Progenitor cell of endocrine pancreas (in vitro differentiated cells): ENCODE data around the gene KIF21B. TPM values are rescaled to one million over a fixed set of nuclear protein-coding genes. Genes with fewer than 3 reads are reported as not detected.

Experiments
- DNase-seq: peaks from one replicate; pipeline ENCODE4 v3.0.0; 2021; ENCODE audit warnings: low spot score; ENCODE audit not compliant: unreplicated experiment
- H3K27ac Mint-ChIP-seq: 2 replicates; pipeline ENCODE4 v1.8.0; 2021; ENCODE audit warnings: mild to moderate bottlenecking, moderate library complexity, mixed read lengths
- H3K27me3 Mint-ChIP-seq: 2 replicates; pipeline ENCODE4 v1.8.0; 2021; ENCODE audit warnings: mixed read lengths
- H3K36me3 Mint-ChIP-seq: 2 replicates; pipeline ENCODE4 v1.8.0; 2022; ENCODE audit warnings: mixed read lengths; ENCODE audit not compliant: insufficient read depth
- H3K4me1 Mint-ChIP-seq: 2 replicates; pipeline ENCODE4 v1.8.0; 2021; ENCODE audit warnings: low read depth, mixed read lengths
- H3K4me3 Mint-ChIP-seq: 2 replicates; pipeline ENCODE4 v1.8.0; 2021; ENCODE audit warnings: low read depth, mild to moderate bottlenecking, moderate library complexity, mixed read lengths
- H3K9me3 Mint-ChIP-seq: 2 replicates; pipeline ENCODE4 v1.8.0; 2021; ENCODE audit warnings: low read depth, mixed read lengths
- CTCF ChIP-seq: fragments of 200-600 bp; sonication (generic); IDR thresholded peaks from one replicate; pipeline ENCODE4 v1.5.0; 2021; ENCODE audit warnings: antibody characterized with exemption, mild to moderate bottlenecking; ENCODE audit not compliant: unreplicated experiment
- total RNA-seq: library from RNA; stranded (reverse); gene quantifications from 2 replicates; pipeline ENCODE4 v1.2.1, GENCODE V29; 2021

The KIF21B gene
- total RNA-seq, 1 donor from 2014 or later, result 11.4 TPM

- no peak for TF ChIP-seq CTCF
- no peaks in the 10 kb centered on the region for H3K36me3 Mint-ChIP-seq
- no peak for DNase-seq
- no peak overlapping the region for H3K27ac Mint-ChIP-seq
- H3K4me1 Mint-ChIP-seq, result peaks cover 8% of the 10 kb centered on the region
- H3K4me3 Mint-ChIP-seq, result no peak overlapping the region
- no peaks in the 10 kb centered on the region for H3K9me3 Mint-ChIP-seq
- H3K27me3 Mint-ChIP-seq, result peaks cover 3% of the 10 kb centered on the region
These were observed 6.3 kb downstream of the KIF21B start for GRCh38 chr1:201016943-201017827.

GRCh38 chr1:201016211-201016651, 7.3 kb downstream of the KIF21B start:
- TF ChIP-seq CTCF, result no peak
- Mint-ChIP-seq H3K9me3 (no peaks in the 10 kb centered on the region), H3K36me3 (no peaks in the 10 kb centered on the region), H3K27me3 (peaks cover 2% of the 10 kb centered on the region), H3K4me1 (peaks cover 4% of the 10 kb centered on the region), H3K4me3 (no peak overlapping the region), H3K27ac (peak overlapping the region; percentile 37)
- no peak for DNase-seq

GRCh38 chr1:201015551-201016091, 7.9 kb downstream of the KIF21B start:
- no peak for TF ChIP-seq CTCF
- DNase-seq, result no peak
- peak overlapping the region; percentile 37 for H3K27ac Mint-ChIP-seq
- H3K27me3 Mint-ChIP-seq, result peaks cover 2% of the 10 kb centered on the region
- no peak overlapping the region for H3K4me3 Mint-ChIP-seq
- H3K9me3 Mint-ChIP-seq, result no peaks in the 10 kb centered on the region
- H3K4me1 Mint-ChIP-seq, result peaks cover 2% of the 10 kb centered on the region
- H3K36me3 Mint-ChIP-seq, result no peaks in the 10 kb centered on the region

GRCh38 chr1:201014816-201015200, 8.7 kb downstream of the KIF21B start:
- H3K27ac Mint-ChIP-seq, result no peak overlapping the region
- no peaks in the 10 kb centered on the region for H3K4me1 Mint-ChIP-seq
- peaks cover 2% of the 10 kb centered on the region for H3K27me3 Mint-ChIP-seq

More at GRCh38 chr1:201014816-201015200, 8.7 kb downstream of the KIF21B start:
- no peaks in the 10 kb centered on the region for H3K36me3 Mint-ChIP-seq
- TF ChIP-seq CTCF, result no peak
- no peaks in the 10 kb centered on the region for H3K9me3 Mint-ChIP-seq
- no peak overlapping the region for H3K4me3 Mint-ChIP-seq
- no peak for DNase-seq
